Kidney epithelial cell (primary cell): ENCODE measurements around the gene COA1. TPM values are rescaled to one million over a fixed set of nuclear protein-coding genes. Genes with fewer than 3 reads are reported as not detected.
"Not testable (repeated sequence)": the region's sequence is repeated elsewhere in the genome, so short reads cannot be mapped to it uniquely, and the experiment has no call there.

Experiments used
- DNase-seq: peaks from one replicate; pipeline ENCODE4 v3.0.0-alpha.2; 2010; ENCODE audit warnings: low read depth
- H3K27me3 ChIP-seq: 2 replicates; pipeline ENCODE4 v1.6.0; 2011; ENCODE audit warnings: low read length; ENCODE audit not compliant: control insufficient read depth, insufficient read depth
- H3K36me3 ChIP-seq: 2 replicates; pipeline ENCODE4 v1.5.1; 2011; ENCODE audit warnings: low read length; ENCODE audit not compliant: control insufficient read depth, insufficient read depth
- H3K4me3 ChIP-seq: 2 replicates; pipeline ENCODE4 v1.5.1; 2011; ENCODE audit warnings: low read depth, mild to moderate bottlenecking, control low read depth, low read length
- CTCF ChIP-seq: IDR thresholded peaks from 2 replicates; pipeline ENCODE4 v1.5.1; 2011; ENCODE audit warnings: mild to moderate bottlenecking, moderate library complexity, low read length, control low read depth, inconsistent platforms; ENCODE audit not compliant: insufficient read depth, poor library complexity, severe bottlenecking
- total RNA-seq: library from RNA; depleted of rRNA; stranded (reverse); fragments of >200 nt; gene quantifications from 2 replicates; pipeline ENCODE4 v1.2.3, GENCODE V29; 2015

COA1 gene
- total RNA-seq, 1 donor from 2014 or later: 67.1 TPM

- TF ChIP-seq CTCF: no peak
- H3K27me3 ChIP-seq: no peaks in the 10 kb centered on the region
- no peak for DNase-seq
- H3K36me3 ChIP-seq: no peaks in the 10 kb centered on the region
- H3K4me3 ChIP-seq: no peak overlapping the region
Observed at GRCh38 chr7:43692582-43693373, 36.5 kb downstream of the COA1 start.

- Histone ChIP-seq H3K27me3 (no peaks in the 10 kb centered on the region), H3K36me3 (no peaks in the 10 kb centered on the region), H3K4me3 (no peak overlapping the region)
- TF ChIP-seq CTCF: no peak
- DNase-seq: no peak
Observed at GRCh38 chr7:43691611-43692010, 37.7 kb downstream of the COA1 start.

- Histone ChIP-seq H3K4me3 (no peak overlapping the region), H3K27me3 (no peaks in the 10 kb centered on the region), H3K36me3 (no peaks in the 10 kb centered on the region)
- DNase-seq: no peak
- no peak for TF ChIP-seq CTCF
Observed at GRCh38 chr7:43689115-43689514, 40.2 kb downstream of the COA1 start.

- H3K27me3 ChIP-seq, H3K4me3 ChIP-seq, H3K36me3 ChIP-seq, DNase-seq: not testable (repeated sequence)
Observed at GRCh38 chr7:43687866-43688265, 41.5 kb downstream of the COA1 start.

- no peaks in the 10 kb centered on the region for H3K27me3 ChIP-seq
- no peak for DNase-seq
- no peak for TF ChIP-seq CTCF
- no peaks in the 10 kb centered on the region for H3K36me3 ChIP-seq
- no peak overlapping the region for H3K4me3 ChIP-seq
Observed at GRCh38 chr7:43686991-43687390, 42.3 kb downstream of the COA1 start.

GRCh38 chr7:43680736-43681135 lies 48.6 kb downstream of the COA1 start:
- H3K27me3 ChIP-seq: no peaks in the 10 kb centered on the region
- TF ChIP-seq CTCF: no peak

More at GRCh38 chr7:43680736-43681135, 48.6 kb downstream of the COA1 start:
- Histone ChIP-seq H3K4me3 (no peak overlapping the region), H3K36me3 (no peaks in the 10 kb centered on the region)
- DNase-seq: no peak
